GM10266 (cell line): ENCODE data around the gene TAF1D.
"Not testable (repeated sequence)": the region's sequence is repeated elsewhere in the genome, so short reads cannot be mapped to it uniquely, and the experiment has no call there.

Source experiments
- DNase-seq: peaks from one replicate; pipeline ENCODE4 v3.0.0; 2012; ENCODE audit errors: extremely low spot score
- TF ChIP-seq, protein P1 (sequence below): IDR thresholded peaks from 2 replicates; pipeline ENCODE4 v1.5.1; 2012; ENCODE audit warnings: mild to moderate bottlenecking, low read depth; ENCODE audit not compliant: control insufficient read depth, insufficient read depth; ENCODE audit errors: missing control alignments

The TAF1D gene, protein sequence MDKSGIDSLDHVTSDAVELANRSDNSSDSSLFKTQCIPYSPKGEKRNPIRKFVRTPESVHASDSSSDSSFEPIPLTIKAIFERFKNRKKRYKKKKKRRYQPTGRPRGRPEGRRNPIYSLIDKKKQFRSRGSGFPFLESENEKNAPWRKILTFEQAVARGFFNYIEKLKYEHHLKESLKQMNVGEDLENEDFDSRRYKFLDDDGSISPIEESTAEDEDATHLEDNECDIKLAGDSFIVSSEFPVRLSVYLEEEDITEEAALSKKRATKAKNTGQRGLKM

DNA sequence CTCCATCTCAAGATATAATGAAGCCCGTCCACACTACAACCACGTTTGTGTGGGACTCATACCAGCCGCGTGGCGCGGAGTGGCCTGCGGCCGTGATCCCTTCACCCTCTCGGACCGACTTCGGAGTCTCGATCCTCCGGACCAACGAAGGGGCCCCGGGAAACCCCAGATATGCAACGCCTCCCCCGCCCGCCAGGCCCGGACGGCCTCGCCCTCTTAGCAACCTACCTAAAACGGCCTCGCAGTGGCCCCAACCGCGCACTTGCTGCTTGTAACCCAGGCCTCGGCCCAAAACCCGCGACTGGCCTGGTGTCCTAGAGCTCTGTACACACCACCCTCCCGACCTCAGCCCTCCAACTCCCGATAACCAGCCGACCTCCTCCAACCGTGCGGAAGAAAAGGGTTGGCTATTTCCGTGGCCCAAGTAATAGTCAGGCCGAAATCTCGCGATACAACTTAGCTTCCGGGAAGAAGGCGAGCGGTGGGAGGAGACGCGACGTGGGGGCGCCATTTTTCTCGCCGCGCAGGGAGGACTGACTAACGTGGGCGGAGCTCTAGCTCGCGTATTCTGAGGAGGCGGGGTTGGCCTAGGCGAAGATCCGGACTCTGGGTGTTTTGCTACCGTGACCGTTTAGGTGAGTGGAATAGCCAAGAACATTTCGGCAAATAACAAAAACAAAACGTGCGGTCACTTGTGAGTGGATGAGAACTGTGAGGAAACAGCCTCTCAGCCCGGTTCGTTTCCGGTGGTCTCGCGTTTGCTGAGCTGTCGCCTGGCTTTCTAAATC is at the start of gene TAF1D, which contains the start of gene C11orf54:
TAF1D (minus strand) TSS at position 402 of the 788 bp plus-strand sequence. CDS start 2,191 bp downstream, outside the sequence.
C11orf54 (plus strand) TSS at position 579 of the 788 bp plus-strand sequence. CDS start 5,722 bp downstream, outside the sequence.
- peak; percentile 89 for DNase-seq
- TF ChIP-seq, protein P1, sequence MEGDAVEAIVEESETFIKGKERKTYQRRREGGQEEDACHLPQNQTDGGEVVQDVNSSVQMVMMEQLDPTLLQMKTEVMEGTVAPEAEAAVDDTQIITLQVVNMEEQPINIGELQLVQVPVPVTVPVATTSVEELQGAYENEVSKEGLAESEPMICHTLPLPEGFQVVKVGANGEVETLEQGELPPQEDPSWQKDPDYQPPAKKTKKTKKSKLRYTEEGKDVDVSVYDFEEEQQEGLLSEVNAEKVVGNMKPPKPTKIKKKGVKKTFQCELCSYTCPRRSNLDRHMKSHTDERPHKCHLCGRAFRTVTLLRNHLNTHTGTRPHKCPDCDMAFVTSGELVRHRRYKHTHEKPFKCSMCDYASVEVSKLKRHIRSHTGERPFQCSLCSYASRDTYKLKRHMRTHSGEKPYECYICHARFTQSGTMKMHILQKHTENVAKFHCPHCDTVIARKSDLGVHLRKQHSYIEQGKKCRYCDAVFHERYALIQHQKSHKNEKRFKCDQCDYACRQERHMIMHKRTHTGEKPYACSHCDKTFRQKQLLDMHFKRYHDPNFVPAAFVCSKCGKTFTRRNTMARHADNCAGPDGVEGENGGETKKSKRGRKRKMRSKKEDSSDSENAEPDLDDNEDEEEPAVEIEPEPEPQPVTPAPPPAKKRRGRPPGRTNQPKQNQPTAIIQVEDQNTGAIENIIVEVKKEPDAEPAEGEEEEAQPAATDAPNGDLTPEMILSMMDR, result no peak

DNA sequence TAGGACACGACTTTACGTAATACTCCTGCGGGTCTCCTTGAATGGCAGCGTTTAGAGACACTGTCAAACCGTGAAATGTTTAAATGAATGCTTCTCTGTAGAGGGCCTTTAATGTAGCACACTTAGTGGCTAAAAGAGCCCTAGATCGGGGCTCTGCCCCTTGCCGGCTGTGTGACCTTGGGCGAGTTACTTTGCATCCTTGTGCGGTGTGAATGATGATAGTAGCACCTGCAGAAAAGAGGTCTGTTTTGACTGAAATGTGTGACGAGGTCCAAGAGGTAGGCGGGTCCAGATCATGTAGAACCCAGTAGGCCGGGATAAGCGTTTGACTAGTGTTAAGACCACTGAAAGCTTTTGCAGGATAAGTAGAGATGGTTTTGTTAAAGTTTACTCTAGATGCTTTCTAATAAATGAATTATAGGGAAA is 43.7 kb upstream of the TAF1D start:
- DNase-seq, result no peak
- TF ChIP-seq, protein P1, result no peak

- TF ChIP-seq, protein P1, result peak; percentile 36
- peak; percentile 91 for DNase-seq
Measured at GRCh38 chr11:93784145-93784934, 43.0 kb upstream of the TAF1D start, which contains the start of gene MED17. Gene MED17, plus strand, starts transcription at chr11:93784282. Its CDS starts 232 bp downstream, at chr11:93784514.

DNA sequence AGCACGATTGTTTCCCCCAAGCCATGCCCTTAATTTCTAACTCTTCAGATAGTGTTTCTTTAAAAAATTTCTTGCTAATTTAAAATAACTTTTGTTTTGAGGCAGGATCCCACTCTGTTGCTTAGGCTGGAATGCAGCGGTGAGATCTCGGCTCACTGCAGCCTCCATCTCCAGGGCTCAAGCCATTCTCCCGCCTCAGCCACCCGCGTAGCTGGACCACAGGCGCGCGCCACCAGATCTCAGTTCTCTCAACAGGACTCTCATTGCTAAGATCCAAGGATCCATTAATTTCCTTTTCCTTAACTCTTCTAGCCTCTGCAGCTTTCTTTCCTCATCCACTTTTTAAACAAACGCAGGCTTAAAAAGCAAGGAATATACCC is 42.5 kb upstream of the TAF1D start:
- DNase-seq, result no peak
- TF ChIP-seq, protein P1, result no peak

GRCh38 chr11:93783362-93783761 is 42.1 kb upstream of the TAF1D start:
- TF ChIP-seq, protein P1, result no peak
- DNase-seq, result no peak

GRCh38 chr11:93775289-93775688 is 34.0 kb upstream of the TAF1D start:
- no peak for DNase-seq
- TF ChIP-seq, protein P1, result no peak

DNA sequence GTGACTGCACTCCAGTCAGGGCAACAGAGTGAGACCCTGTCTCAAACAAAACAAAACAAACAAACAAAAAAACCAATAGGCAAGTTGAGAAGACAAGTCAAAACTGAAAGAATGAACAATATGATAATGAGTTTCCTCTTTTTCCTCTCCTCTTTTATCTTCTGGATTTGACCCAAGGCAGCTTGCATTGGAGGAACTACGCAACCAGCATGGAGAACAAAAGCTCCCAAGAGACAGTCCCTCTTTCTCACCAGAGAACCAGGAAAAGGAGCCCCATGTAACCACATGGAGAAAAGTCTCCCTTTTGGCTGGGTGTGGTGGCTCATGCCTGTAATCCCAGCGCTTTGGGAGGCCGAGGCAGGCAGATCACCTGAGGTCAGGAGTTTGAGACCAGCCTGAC is 33.3 kb upstream of the TAF1D start:
- not testable (repeated sequence) for DNase-seq
